ENCODE data around the gene DNASE1.

Gene DNASE1

DNA sequence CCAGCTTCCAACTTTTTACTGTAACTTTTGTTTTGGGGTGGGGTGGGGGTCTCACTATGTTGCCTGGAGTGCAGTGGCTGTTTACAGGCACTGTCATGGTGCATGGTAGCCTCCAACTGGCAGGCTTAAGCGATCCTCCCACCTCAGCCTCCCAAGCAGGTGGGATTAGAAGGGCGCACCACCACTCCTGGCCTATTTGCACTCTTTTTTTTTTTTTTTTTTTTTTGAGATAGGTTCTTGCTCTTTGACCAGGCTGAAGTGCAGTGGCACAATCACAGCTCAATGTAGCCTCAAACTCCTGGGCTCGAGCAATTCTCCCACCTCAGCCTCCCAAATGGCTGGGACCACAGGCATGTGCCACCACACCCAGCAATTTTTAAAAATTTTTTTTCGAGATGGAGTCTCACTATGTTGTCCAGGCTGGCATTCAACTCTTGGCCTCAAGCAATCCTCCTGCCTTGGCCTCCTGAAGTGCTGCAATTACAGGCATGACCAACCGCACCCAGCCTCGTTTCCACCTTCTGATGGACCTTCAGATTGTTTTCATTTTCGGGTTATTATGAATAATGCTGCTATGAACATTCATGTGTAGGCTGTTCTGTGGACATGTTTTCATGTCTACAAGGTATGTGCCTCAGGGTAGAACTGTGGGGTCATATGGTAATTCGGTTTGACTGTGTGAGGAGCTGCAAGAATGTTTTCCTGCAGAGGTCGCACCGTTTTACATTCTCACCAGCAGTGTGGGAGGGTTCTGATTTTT, 51.9 kb downstream of the DNASE1 start:
- DNase-seq = no peak
